ENCODE data around the gene SPATS2.

DNA sequence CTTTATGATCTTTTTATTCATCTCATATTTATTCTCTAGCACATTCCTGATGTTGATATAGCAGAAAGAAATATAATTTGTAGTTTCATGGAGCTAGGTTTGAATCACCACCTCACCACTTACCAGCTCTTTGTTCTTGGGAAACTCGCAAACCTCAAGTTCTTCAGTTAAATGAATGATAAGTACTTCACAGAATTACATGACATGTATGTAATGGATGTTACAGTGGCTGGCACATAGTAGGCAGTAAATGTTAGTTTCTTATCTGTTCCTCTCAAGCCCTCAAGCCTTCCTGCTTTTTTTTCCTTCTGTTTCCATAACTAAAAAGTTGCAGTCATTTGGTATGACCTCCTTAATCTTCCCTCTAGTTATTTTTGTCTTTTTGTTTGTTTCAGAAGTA, 54.9 kb downstream of the SPATS2 start:
- TF ChIP-seq MYNN (tag by site-specific recombination; IDR thresholded peaks at IDR 0.05; ENCODE audit: borderline replicate concordance): no peak
- TF ChIP-seq ZNF776 (tag by site-specific recombination; IDR thresholded peaks at IDR 0.05; ENCODE audit: borderline replicate concordance): no peak
- no peak for TF ChIP-seq ZNF549 (tag by site-specific recombination; IDR thresholded peaks at IDR 0.05)
- no peak for TF ChIP-seq ZNF660 (tag by site-specific recombination; IDR thresholded peaks at IDR 0.05)
- TF ChIP-seq SETDB1 (IDR thresholded peaks at IDR 0.05; ENCODE audit: insufficient read length, low read length): no peak
- TF ChIP-seq, protein P1, sequence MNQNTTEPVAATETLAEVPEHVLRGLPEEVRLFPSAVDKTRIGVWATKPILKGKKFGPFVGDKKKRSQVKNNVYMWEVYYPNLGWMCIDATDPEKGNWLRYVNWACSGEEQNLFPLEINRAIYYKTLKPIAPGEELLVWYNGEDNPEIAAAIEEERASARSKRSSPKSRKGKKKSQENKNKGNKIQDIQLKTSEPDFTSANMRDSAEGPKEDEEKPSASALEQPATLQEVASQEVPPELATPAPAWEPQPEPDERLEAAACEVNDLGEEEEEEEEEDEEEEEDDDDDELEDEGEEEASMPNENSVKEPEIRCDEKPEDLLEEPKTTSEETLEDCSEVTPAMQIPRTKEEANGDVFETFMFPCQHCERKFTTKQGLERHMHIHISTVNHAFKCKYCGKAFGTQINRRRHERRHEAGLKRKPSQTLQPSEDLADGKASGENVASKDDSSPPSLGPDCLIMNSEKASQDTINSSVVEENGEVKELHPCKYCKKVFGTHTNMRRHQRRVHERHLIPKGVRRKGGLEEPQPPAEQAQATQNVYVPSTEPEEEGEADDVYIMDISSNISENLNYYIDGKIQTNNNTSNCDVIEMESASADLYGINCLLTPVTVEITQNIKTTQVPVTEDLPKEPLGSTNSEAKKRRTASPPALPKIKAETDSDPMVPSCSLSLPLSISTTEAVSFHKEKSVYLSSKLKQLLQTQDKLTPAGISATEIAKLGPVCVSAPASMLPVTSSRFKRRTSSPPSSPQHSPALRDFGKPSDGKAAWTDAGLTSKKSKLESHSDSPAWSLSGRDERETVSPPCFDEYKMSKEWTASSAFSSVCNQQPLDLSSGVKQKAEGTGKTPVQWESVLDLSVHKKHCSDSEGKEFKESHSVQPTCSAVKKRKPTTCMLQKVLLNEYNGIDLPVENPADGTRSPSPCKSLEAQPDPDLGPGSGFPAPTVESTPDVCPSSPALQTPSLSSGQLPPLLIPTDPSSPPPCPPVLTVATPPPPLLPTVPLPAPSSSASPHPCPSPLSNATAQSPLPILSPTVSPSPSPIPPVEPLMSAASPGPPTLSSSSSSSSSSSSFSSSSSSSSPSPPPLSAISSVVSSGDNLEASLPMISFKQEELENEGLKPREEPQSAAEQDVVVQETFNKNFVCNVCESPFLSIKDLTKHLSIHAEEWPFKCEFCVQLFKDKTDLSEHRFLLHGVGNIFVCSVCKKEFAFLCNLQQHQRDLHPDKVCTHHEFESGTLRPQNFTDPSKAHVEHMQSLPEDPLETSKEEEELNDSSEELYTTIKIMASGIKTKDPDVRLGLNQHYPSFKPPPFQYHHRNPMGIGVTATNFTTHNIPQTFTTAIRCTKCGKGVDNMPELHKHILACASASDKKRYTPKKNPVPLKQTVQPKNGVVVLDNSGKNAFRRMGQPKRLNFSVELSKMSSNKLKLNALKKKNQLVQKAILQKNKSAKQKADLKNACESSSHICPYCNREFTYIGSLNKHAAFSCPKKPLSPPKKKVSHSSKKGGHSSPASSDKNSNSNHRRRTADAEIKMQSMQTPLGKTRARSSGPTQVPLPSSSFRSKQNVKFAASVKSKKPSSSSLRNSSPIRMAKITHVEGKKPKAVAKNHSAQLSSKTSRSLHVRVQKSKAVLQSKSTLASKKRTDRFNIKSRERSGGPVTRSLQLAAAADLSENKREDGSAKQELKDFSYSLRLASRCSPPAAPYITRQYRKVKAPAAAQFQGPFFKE (tag by site-specific recombination; IDR thresholded peaks at IDR 0.05; ENCODE audit: borderline replicate concordance): no peak
- TF ChIP-seq, protein P2, sequence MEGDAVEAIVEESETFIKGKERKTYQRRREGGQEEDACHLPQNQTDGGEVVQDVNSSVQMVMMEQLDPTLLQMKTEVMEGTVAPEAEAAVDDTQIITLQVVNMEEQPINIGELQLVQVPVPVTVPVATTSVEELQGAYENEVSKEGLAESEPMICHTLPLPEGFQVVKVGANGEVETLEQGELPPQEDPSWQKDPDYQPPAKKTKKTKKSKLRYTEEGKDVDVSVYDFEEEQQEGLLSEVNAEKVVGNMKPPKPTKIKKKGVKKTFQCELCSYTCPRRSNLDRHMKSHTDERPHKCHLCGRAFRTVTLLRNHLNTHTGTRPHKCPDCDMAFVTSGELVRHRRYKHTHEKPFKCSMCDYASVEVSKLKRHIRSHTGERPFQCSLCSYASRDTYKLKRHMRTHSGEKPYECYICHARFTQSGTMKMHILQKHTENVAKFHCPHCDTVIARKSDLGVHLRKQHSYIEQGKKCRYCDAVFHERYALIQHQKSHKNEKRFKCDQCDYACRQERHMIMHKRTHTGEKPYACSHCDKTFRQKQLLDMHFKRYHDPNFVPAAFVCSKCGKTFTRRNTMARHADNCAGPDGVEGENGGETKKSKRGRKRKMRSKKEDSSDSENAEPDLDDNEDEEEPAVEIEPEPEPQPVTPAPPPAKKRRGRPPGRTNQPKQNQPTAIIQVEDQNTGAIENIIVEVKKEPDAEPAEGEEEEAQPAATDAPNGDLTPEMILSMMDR (tag by site-specific recombination; IDR thresholded peaks at IDR 0.05): no peak
- TF ChIP-seq, protein P3, sequence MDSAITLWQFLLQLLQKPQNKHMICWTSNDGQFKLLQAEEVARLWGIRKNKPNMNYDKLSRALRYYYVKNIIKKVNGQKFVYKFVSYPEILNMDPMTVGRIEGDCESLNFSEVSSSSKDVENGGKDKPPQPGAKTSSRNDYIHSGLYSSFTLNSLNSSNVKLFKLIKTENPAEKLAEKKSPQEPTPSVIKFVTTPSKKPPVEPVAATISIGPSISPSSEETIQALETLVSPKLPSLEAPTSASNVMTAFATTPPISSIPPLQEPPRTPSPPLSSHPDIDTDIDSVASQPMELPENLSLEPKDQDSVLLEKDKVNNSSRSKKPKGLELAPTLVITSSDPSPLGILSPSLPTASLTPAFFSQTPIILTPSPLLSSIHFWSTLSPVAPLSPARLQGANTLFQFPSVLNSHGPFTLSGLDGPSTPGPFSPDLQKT (IDR thresholded peaks at IDR 0.05; ENCODE audit: borderline replicate concordance, low read depth, low read length): no peak
- no peak for TF ChIP-seq ZBTB21 (tag by site-specific recombination; IDR thresholded peaks at IDR 0.05)
